ENCODE data around the gene USP48.

The USP48 gene

DNA sequence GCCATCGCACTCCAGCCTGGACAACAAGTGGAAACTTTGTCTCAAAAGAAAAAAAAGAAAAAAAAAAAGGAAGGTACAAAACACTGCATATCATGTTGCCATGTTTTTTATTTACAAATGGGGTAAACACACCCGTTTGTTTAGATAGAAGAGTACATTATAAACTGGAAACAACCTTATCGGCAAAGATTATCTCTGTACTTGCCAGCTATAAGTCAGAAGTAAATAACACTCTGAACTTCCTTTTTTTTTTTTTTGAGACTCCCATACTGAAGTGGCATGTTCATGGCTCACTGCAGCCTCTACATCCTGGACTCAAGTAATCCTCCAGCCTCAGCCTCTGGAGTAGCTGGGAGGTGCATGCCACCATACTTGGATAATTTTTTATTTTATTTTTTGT is 21.9 kb downstream of the USP48 start:
- Histone ChIP-seq H3K36me3 (replicated peaks; ENCODE audit: insufficient read depth, low read length) (no peaks in the 10 kb centered on the region; the same call in 1 of the 2 replicates), H3K9ac (ENCODE audit: low read length) (no peak overlapping the region)

DNA sequence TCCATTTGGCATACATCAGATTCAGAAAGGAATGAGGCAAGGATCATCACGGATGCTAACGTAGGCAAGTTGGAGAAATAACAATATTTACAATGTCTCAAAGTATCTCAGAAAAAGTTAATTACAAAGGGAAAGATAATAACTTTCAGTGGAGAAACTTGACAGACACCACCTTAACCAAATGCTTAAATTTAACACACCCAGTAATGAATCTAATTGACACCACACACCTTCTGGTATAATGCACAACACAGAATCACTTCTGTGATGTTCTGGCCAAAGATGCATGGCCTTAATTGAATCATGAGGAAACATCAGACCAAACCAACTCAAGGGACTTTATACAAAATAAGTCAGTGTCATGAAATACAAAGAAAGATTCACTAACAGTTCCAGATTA is 23.1 kb downstream of the USP48 start:
- no peaks in the 10 kb centered on the region for H3K9me2 ChIP-seq (replicated peaks; ENCODE audit: insufficient read depth, low read length)
- peaks cover 3% of the 10 kb centered on the region; the same call in 1 of the 2 replicates for H3K4me1 ChIP-seq (ENCODE audit: low read length)
- H3K36me3 ChIP-seq (replicated peaks; ENCODE audit: insufficient read depth, low read length): no peaks in the 10 kb centered on the region; the same call in 1 of the 2 replicates
- H3K4me2 ChIP-seq (ENCODE audit: low read depth, low read length): no peak overlapping the region
- no peak for DNase-seq
- H3K79me2 ChIP-seq (ENCODE audit: low read length): peaks cover 92% of the 10 kb centered on the region
- H3K4me3 ChIP-seq (ENCODE audit: low read length): no peak overlapping the region
- H3K9ac ChIP-seq (ENCODE audit: low read length): no peak overlapping the region
- H3K9me3 ChIP-seq (replicated peaks; ENCODE audit: insufficient read depth, low read length): no peaks in the 10 kb centered on the region
- H2AFZ ChIP-seq (ENCODE audit: low read length): no peak overlapping the region
- H3K27me3 ChIP-seq (replicated peaks; ENCODE audit: insufficient read depth, low read length): no peaks in the 10 kb centered on the region
- TF ChIP-seq EZH2phosphoT487 (IDR thresholded peaks at IDR 0.05; ENCODE audit: low read length) (no peak), EZH2 (optimal IDR thresholded peaks at IDR 0.05; ENCODE audit: low read depth, low read length) (no peak)
- TF ChIP-seq, protein P1, sequence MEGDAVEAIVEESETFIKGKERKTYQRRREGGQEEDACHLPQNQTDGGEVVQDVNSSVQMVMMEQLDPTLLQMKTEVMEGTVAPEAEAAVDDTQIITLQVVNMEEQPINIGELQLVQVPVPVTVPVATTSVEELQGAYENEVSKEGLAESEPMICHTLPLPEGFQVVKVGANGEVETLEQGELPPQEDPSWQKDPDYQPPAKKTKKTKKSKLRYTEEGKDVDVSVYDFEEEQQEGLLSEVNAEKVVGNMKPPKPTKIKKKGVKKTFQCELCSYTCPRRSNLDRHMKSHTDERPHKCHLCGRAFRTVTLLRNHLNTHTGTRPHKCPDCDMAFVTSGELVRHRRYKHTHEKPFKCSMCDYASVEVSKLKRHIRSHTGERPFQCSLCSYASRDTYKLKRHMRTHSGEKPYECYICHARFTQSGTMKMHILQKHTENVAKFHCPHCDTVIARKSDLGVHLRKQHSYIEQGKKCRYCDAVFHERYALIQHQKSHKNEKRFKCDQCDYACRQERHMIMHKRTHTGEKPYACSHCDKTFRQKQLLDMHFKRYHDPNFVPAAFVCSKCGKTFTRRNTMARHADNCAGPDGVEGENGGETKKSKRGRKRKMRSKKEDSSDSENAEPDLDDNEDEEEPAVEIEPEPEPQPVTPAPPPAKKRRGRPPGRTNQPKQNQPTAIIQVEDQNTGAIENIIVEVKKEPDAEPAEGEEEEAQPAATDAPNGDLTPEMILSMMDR (IDR thresholded peaks at IDR 0.05; ENCODE audit: low read length): no peak
- H3K27ac ChIP-seq (ENCODE audit: low read length): no peak overlapping the region
- no peaks in the 10 kb centered on the region for H3F3A ChIP-seq (ENCODE audit: insufficient read depth, low read length)
- H4K20me1 ChIP-seq (ENCODE audit: insufficient read depth, low read length): peaks cover 39% of the 10 kb centered on the region

More for the DNA sequence above, 21.9 kb downstream of the USP48 start:
- Histone ChIP-seq H3K9me2 (replicated peaks; ENCODE audit: insufficient read depth, low read length) (no peaks in the 10 kb centered on the region), H3K79me2 (ENCODE audit: low read length) (peaks cover 96% of the 10 kb centered on the region), H3K27ac (ENCODE audit: low read length) (no peak overlapping the region), H4K20me1 (ENCODE audit: insufficient read depth, low read length) (peaks cover 51% of the 10 kb centered on the region), H3K4me2 (ENCODE audit: low read depth, low read length) (no peak overlapping the region), H3K4me1 (ENCODE audit: low read length) (peaks cover 3% of the 10 kb centered on the region; the same call in 1 of the 2 replicates), H3K9me3 (replicated peaks; ENCODE audit: insufficient read depth, low read length) (no peaks in the 10 kb centered on the region), H2AFZ (ENCODE audit: low read length) (no peak overlapping the region), H3K4me3 (ENCODE audit: low read length) (no peak overlapping the region), H3K27me3 (replicated peaks; ENCODE audit: insufficient read depth, low read length) (no peaks in the 10 kb centered on the region), H3F3A (ENCODE audit: insufficient read depth, low read length) (no peaks in the 10 kb centered on the region)
- DNase-seq: no peak
- TF ChIP-seq, protein P1 (IDR thresholded peaks at IDR 0.05; ENCODE audit: low read length): no peak
- TF ChIP-seq EZH2phosphoT487 (IDR thresholded peaks at IDR 0.05; ENCODE audit: low read length) (no peak), EZH2 (optimal IDR thresholded peaks at IDR 0.05; ENCODE audit: low read depth, low read length) (no peak)

DNA sequence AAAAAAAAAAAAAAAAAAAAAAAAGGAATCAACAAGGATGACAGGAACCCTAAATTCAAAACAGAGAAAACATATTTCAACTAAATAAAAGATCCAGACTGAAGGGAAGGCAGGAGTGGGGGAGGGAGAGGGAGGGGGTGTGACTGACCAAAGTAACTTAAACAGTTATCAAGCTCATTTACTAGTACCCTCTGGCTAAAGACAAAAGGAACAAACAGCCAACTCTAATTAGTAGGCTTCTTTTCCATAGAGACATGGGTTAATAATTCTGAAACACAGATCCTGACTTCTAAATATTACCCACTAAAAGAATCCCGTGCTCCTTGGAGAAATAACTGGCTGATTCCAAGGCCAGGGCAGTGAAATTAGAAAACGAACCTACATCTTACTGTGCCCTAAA is 23.8 kb downstream of the USP48 start:
- no peak for DNase-seq
- Histone ChIP-seq H3K27ac (ENCODE audit: low read length) (no peak overlapping the region), H3K4me1 (ENCODE audit: low read length) (peaks cover 3% of the 10 kb centered on the region; the same call in 1 of the 2 replicates), H3K9ac (ENCODE audit: low read length) (no peak overlapping the region), H3K4me2 (ENCODE audit: low read depth, low read length) (no peak overlapping the region), H3K9me2 (replicated peaks; ENCODE audit: insufficient read depth, low read length) (no peaks in the 10 kb centered on the region), H4K20me1 (ENCODE audit: insufficient read depth, low read length) (peaks cover 33% of the 10 kb centered on the region), H3K9me3 (replicated peaks; ENCODE audit: insufficient read depth, low read length) (no peaks in the 10 kb centered on the region), H3K36me3 (replicated peaks; ENCODE audit: insufficient read depth, low read length) (no peaks in the 10 kb centered on the region; the same call in 1 of the 2 replicates), H3F3A (ENCODE audit: insufficient read depth, low read length) (no peaks in the 10 kb centered on the region), H2AFZ (ENCODE audit: low read length) (no peak overlapping the region), H3K27me3 (replicated peaks; ENCODE audit: insufficient read depth, low read length) (no peaks in the 10 kb centered on the region), H3K79me2 (ENCODE audit: low read length) (peaks cover 92% of the 10 kb centered on the region), H3K4me3 (ENCODE audit: low read length) (no peak overlapping the region)
- TF ChIP-seq EZH2 (optimal IDR thresholded peaks at IDR 0.05; ENCODE audit: low read depth, low read length) (no peak), EZH2phosphoT487 (IDR thresholded peaks at IDR 0.05; ENCODE audit: low read length) (no peak)
- TF ChIP-seq, protein P1 (IDR thresholded peaks at IDR 0.05; ENCODE audit: low read length): no peak
